HPDE6-E6E7 (cell line): Measurements from ENCODE around the gene PPP1R10.

Experiments used
- DNase-seq: peaks from one replicate; pipeline ENCODE4 v3.0.0; 2011; ENCODE audit warnings: missing footprints; ENCODE audit errors: extremely low spot score

PPP1R10 gene

GRCh38 chr6:30619561-30619960, 2.5 kb upstream of the PPP1R10 start:
- no peak for DNase-seq

- no peak for DNase-seq
Observed at GRCh38 chr6:30618270-30618797, 1.3 kb upstream of the PPP1R10 start.

GRCh38 chr6:30617565-30618269, 674 bp upstream of the PPP1R10 start, which contains the start of gene MRPS18B:
Gene MRPS18B (plus strand): TSS chr6:30617840. CDS start chr6:30617866, 26 bp downstream.
- peak; percentile 92 for DNase-seq

GRCh38 chr6:30615958-30616810, 859 bp downstream of the PPP1R10 start:
- DNase-seq, result no peak

- DNase-seq, result no peak
Observed at GRCh38 chr6:30615219-30615957, 1.7 kb downstream of the PPP1R10 start.

- DNase-seq, result peak; percentile 80
Observed at GRCh38 chr6:30614843-30615218, 2.2 kb downstream of the PPP1R10 start.

GRCh38 chr6:30614044-30614842, 2.8 kb downstream of the PPP1R10 start:
- DNase-seq, result no peak

GRCh38 chr6:30613251-30614043, 3.6 kb downstream of the PPP1R10 start:
- DNase-seq, result no peak

GRCh38 chr6:30612687-30613248, 4.3 kb downstream of the PPP1R10 start:
- no peak for DNase-seq

GRCh38 chr6:30612213-30612612, 4.8 kb downstream of the PPP1R10 start:
- DNase-seq, result no peak

- no peak for DNase-seq
Observed at GRCh38 chr6:30611856-30612194, 5.2 kb downstream of the PPP1R10 start.

- no peak for DNase-seq
Observed at GRCh38 chr6:30611150-30611855, 5.7 kb downstream of the PPP1R10 start.

- no peak for DNase-seq
Observed at GRCh38 chr6:30610065-30610464, 7.0 kb downstream of the PPP1R10 start.

GRCh38 chr6:30603961-30604360, 13.1 kb downstream of the PPP1R10 start:
- DNase-seq, result no peak

- DNase-seq, result no peak
Observed at GRCh38 chr6:30601815-30602641, 15.0 kb downstream of the PPP1R10 start.

- DNase-seq, result no peak
Observed at GRCh38 chr6:30601436-30601814, 15.6 kb downstream of the PPP1R10 start.

GRCh38 chr6:30600451-30600961, 16.5 kb downstream of the PPP1R10 start:
- no peak for DNase-seq

- DNase-seq, result no peak
Observed at GRCh38 chr6:30599625-30600324, 17.3 kb downstream of the PPP1R10 start.
